Breast epithelium (tissue), 3 donors: ENCODE measurements around the gene SLC36A1.

Experiments used
- POLR2A ChIP-seq: fragments of 450-650 bp; IDR thresholded peaks from one replicate; pipeline ENCODE4 v1.6.1; 2016; ENCODE audit warnings: antibody characterized with exemption, mild to moderate bottlenecking, moderate library complexity
- POLR2AphosphoS5 ChIP-seq, 3 donors: sonication (generic); formaldehyde crosslinking; IDR thresholded peaks; one replicate each; pipeline ENCODE4 v1.6.1; 2017; ENCODE audit warnings: antibody characterized with exemption in 3 of 3
- TF ChIP-seq, protein P1 (sequence below), 3 donors: fragments of 450-650 bp; IDR thresholded peaks; one replicate each; pipeline ENCODE4 v1.5.1; 2016 to 2017; ENCODE audit warnings: antibody characterized with exemption in 3 of 3, mild to moderate bottlenecking in 3 of 3, moderate library complexity in 3 of 3

- TF ChIP-seq, protein P1, sequence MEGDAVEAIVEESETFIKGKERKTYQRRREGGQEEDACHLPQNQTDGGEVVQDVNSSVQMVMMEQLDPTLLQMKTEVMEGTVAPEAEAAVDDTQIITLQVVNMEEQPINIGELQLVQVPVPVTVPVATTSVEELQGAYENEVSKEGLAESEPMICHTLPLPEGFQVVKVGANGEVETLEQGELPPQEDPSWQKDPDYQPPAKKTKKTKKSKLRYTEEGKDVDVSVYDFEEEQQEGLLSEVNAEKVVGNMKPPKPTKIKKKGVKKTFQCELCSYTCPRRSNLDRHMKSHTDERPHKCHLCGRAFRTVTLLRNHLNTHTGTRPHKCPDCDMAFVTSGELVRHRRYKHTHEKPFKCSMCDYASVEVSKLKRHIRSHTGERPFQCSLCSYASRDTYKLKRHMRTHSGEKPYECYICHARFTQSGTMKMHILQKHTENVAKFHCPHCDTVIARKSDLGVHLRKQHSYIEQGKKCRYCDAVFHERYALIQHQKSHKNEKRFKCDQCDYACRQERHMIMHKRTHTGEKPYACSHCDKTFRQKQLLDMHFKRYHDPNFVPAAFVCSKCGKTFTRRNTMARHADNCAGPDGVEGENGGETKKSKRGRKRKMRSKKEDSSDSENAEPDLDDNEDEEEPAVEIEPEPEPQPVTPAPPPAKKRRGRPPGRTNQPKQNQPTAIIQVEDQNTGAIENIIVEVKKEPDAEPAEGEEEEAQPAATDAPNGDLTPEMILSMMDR (IDR thresholded peaks at IDR 0.05) = no peak
- TF ChIP-seq POLR2A (no peak), POLR2AphosphoS5 (IDR thresholded peaks at IDR 0.05) (no peak)
These were observed 22.6 kb downstream of the SLC36A1 start for GRCh38 chr5:151469992-151470391.
